GM10248 (cell line): ENCODE data around the gene GDF10.
A peak's percentile ranks its signal among the peaks of the same experiment; 100 is the strongest.

ENCODE experiments used
- CTCF ChIA-PET: fragments of 300-600 bp; sonication (Branson Sonifier 250); formaldehyde crosslinking; extraction: SDS; loops from one replicate; lab custom pipeline; 2021; ENCODE audit warnings: antibody characterized with exemption; lab: Yijun Ruan, JAX
- POLR2A ChIA-PET: fragments of 350-650 bp; sonication (Branson Sonifier 250); formaldehyde crosslinking; extraction: SDS; loops from one replicate; lab custom pipeline; 2020; ENCODE audit warnings: antibody characterized with exemption; lab: Yijun Ruan, JAX
- DNase-seq: peaks from one replicate; pipeline ENCODE4 v3.0.0; 2012; ENCODE audit errors: extremely low spot score
- TF ChIP-seq, protein P1 (sequence below): IDR thresholded peaks from 2 replicates; pipeline ENCODE4 v1.5.1; 2012; ENCODE audit warnings: mild to moderate bottlenecking, low read depth; ENCODE audit errors: extremely low read depth, missing control alignments, control extremely low read depth

GDF10 gene

DNA sequence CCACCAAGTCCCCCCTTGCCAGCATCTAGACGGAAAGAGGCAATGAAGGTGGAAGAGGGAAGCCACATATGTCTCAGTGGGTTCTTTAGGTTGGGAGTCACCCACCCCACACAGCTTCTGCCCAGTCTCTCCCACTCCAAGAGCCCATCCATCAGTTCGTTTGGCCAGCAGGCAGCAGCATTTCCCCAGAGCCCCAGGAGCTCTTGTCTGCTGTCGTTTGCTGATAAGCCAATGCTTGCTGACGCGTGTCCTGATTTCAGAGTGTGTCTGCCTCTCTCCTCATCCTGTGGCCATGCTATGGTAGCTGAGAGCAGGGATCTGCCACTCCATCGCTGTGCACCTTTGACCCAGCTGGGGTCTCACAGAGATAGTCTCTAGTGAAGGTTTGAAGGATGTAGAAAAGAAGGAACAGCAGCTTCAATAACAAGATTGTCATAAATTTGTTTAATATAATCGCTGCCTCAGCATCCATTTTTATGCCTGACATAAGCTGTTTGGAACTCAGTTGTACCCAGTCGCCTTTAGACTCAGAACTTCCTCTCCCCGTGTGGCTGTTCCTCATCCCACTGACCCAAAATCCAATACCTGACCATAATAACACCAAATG, 39.4 kb upstream of the GDF10 start:
- ChIA-PET POLR2A (no interaction called here), CTCF (interaction anchor here (0.9 to 1.4 kb wide), 5 partner anchors 10 to 170 kb away, joined by 3 to 4 read pairs (median 3); no protein-coding TSS in a partner anchor)
- no peak for DNase-seq
- TF ChIP-seq, protein P1, sequence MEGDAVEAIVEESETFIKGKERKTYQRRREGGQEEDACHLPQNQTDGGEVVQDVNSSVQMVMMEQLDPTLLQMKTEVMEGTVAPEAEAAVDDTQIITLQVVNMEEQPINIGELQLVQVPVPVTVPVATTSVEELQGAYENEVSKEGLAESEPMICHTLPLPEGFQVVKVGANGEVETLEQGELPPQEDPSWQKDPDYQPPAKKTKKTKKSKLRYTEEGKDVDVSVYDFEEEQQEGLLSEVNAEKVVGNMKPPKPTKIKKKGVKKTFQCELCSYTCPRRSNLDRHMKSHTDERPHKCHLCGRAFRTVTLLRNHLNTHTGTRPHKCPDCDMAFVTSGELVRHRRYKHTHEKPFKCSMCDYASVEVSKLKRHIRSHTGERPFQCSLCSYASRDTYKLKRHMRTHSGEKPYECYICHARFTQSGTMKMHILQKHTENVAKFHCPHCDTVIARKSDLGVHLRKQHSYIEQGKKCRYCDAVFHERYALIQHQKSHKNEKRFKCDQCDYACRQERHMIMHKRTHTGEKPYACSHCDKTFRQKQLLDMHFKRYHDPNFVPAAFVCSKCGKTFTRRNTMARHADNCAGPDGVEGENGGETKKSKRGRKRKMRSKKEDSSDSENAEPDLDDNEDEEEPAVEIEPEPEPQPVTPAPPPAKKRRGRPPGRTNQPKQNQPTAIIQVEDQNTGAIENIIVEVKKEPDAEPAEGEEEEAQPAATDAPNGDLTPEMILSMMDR: no peak

GRCh38 chr10:47261121-47261520, 38.9 kb upstream of the GDF10 start:
- peak; percentile 73 for DNase-seq
- TF ChIP-seq, protein P1: no peak
- ChIA-PET CTCF (interaction anchor here (0.9 to 1.4 kb wide), 5 partner anchors 10 to 171 kb away, joined by 3 to 4 read pairs (median 3); no protein-coding TSS in a partner anchor), POLR2A (no interaction called here)

DNA sequence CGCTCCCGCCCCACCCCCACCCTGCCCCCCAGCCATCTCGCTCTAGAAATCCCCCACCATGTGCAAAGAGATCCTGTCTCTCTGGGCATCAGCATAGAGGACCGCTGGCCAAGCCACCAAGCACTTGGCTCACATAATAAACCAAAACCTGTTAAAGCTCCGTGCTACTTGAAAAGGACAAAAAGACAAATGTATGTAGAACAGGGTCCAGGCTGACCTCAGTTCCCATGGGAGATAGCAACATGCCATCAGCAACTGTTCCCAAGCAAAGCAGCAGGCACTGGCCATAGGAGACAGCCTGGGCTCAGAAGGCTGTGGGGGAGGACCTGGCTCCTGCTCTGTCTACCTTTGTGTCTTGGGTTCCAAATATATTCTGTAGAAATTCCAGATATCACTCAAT, 38.4 kb upstream of the GDF10 start:
- POLR2A ChIA-PET: no interaction called here
- CTCF ChIA-PET: interaction anchor here (0.9 to 1.4 kb wide), 3 partner anchors 9 to 79 kb away, joined by 3 to 4 read pairs (median 4); no protein-coding TSS in a partner anchor

DNA sequence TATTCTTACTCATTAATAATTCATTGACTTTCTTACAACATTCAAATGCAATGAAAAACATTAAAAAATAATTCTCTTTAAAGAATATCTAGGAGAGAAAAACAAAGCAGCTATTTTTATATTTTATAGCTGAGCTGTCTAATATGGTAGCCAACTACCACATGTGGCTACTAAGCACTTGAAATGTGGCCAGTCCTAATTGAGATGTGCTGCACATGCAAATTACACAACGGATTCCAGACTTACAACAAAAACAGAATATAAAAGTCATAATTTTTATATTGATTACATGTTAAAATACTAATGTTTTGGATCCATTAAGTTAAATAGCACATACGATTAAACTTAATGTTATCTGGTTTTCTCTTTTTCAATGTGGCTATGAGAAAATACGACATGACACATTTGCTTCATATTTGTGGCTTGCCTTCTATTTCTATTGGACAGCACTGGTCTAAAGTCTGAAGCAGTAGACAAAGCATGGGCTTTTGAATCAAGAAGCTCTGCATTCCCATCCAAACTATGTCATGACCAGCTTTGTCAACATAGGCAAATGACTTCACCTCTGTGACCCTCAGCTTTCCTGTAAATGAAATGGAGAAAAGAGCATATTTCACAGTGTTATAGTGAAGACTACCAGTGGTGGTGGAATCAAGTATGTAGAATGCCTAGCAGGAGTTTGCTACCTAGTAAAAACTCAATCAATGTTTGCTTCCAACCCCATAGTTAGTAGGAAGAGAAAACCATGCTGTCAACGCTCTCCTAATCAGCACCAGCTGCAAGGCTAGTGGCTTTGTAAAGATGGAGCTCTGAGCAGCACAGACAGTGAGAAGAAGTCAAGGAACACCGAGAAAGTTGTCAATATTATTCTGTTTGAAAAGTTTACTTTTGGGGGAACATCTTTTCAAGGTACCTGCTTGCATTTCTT, 37.1 kb upstream of the GDF10 start:
- ChIA-PET CTCF (no interaction called here), POLR2A (no interaction called here)
- TF ChIP-seq, protein P1: no peak
- no peak for DNase-seq

More for the DNA sequence above, 38.4 kb upstream of the GDF10 start:
- TF ChIP-seq, protein P1: no peak
- no peak for DNase-seq

- CTCF ChIA-PET: interaction anchor here (1.0 kb wide), 1 partner anchor 76 kb away, joined by 4 read pairs; no protein-coding TSS in a partner anchor
- TF ChIP-seq, protein P1: no peak
- DNase-seq: no peak
- POLR2A ChIA-PET: no interaction called here
Measured at GRCh38 chr10:47264797-47265281, 35.2 kb upstream of the GDF10 start.

- TF ChIP-seq, protein P1: no peak
- no peak for DNase-seq
- CTCF ChIA-PET: no interaction called here
- POLR2A ChIA-PET: no interaction called here
Measured at GRCh38 chr10:47266602-47267001, 33.4 kb upstream of the GDF10 start.
